IPS-20b (cell line): Measurements from ENCODE around the gene MUC20.
"Not testable (repeated sequence)": the region's sequence is repeated elsewhere in the genome, so short reads cannot be mapped to it uniquely, and the experiment has no call there.

ENCODE experiments used
- H3K27ac ChIP-seq: one replicate; pipeline ENCODE4 v1.5.1; 2013; ENCODE audit warnings: low read length
- H3K27me3 ChIP-seq: 2 replicates; pipeline ENCODE4 v1.6.1; 2013; ENCODE audit warnings: mild to moderate bottlenecking, low read length, inconsistent platforms; ENCODE audit not compliant: insufficient read depth
- H3K36me3 ChIP-seq: 2 replicates; pipeline ENCODE4 v1.6.1; 2013; ENCODE audit warnings: low read depth, mild to moderate bottlenecking, inconsistent platforms, low read length, moderate library complexity; ENCODE audit not compliant: insufficient read depth
- H3K4me1 ChIP-seq: 2 replicates; pipeline ENCODE4 v1.6.1; 2013; ENCODE audit warnings: mild to moderate bottlenecking, control low read depth, inconsistent platforms, low read length, moderate library complexity; ENCODE audit not compliant: insufficient read depth
- H3K4me3 ChIP-seq: 2 replicates; pipeline ENCODE4 v1.5.1; 2013; ENCODE audit warnings: mild to moderate bottlenecking, low read length, inconsistent platforms
- H3K9ac ChIP-seq: 2 replicates; pipeline ENCODE4 v1.6.1; 2013; ENCODE audit warnings: low read depth, mild to moderate bottlenecking, inconsistent platforms, low read length, moderate library complexity
- H3K9me3 ChIP-seq: 2 replicates; pipeline ENCODE4 v1.6.1; 2013; ENCODE audit warnings: mild to moderate bottlenecking, low read depth, low read length, inconsistent platforms; ENCODE audit not compliant: insufficient read depth

The MUC20 gene

GRCh38 chr3:195687209-195687760, 33.5 kb upstream of the MUC20 start:
- H3K27ac ChIP-seq, H3K9ac ChIP-seq, H3K4me1 ChIP-seq, H3K9me3 ChIP-seq, H3K27me3 ChIP-seq, H3K4me3 ChIP-seq: not testable (repeated sequence)
- peaks cover 38% of the 10 kb centered on the region for H3K36me3 ChIP-seq

- H3K27ac ChIP-seq, H3K27me3 ChIP-seq, H3K9ac ChIP-seq, H3K4me3 ChIP-seq, H3K9me3 ChIP-seq, H3K4me1 ChIP-seq: not testable (repeated sequence)
- H3K36me3 ChIP-seq: peaks cover 40% of the 10 kb centered on the region
These were observed 32.2 kb upstream of the MUC20 start for GRCh38 chr3:195688471-195689183.

- H3K27me3 ChIP-seq, H3K27ac ChIP-seq, H3K4me1 ChIP-seq, H3K4me3 ChIP-seq, H3K9me3 ChIP-seq, H3K9ac ChIP-seq: not testable (repeated sequence)
- H3K36me3 ChIP-seq: peaks cover 32% of the 10 kb centered on the region
These were observed 31.4 kb upstream of the MUC20 start for GRCh38 chr3:195689184-195690070.

- Histone ChIP-seq H3K27me3 (no peaks in the 10 kb centered on the region), H3K9me3 (no peaks in the 10 kb centered on the region), H3K36me3 (peaks cover 28% of the 10 kb centered on the region), H3K4me3 (no peak overlapping the region), H3K27ac (no peak overlapping the region), H3K9ac (no peak overlapping the region), H3K4me1 (no peaks in the 10 kb centered on the region)
These were observed 29.8 kb upstream of the MUC20 start for GRCh38 chr3:195690951-195691350.

- not testable (repeated sequence) for H3K9ac ChIP-seq, H3K4me3 ChIP-seq, H3K27me3 ChIP-seq, H3K27ac ChIP-seq, H3K4me1 ChIP-seq, H3K9me3 ChIP-seq
- H3K36me3 ChIP-seq: peaks cover 21% of the 10 kb centered on the region
These were observed 29.0 kb upstream of the MUC20 start for GRCh38 chr3:195691596-195692353.

GRCh38 chr3:195692354-195692685, 28.5 kb upstream of the MUC20 start:
- Histone ChIP-seq H3K9ac (no peak overlapping the region), H3K36me3 (peaks cover 21% of the 10 kb centered on the region), H3K4me1 (no peaks in the 10 kb centered on the region), H3K4me3 (no peak overlapping the region), H3K27ac (no peak overlapping the region), H3K27me3 (no peaks in the 10 kb centered on the region), H3K9me3 (no peaks in the 10 kb centered on the region)

GRCh38 chr3:195692781-195693427, 27.9 kb upstream of the MUC20 start:
- Histone ChIP-seq H3K4me1 (peaks cover 3% of the 10 kb centered on the region; the same call in 1 of the 2 replicates), H3K9ac (no peak overlapping the region)

GRCh38 chr3:195693428-195694216, 27.2 kb upstream of the MUC20 start:
- Histone ChIP-seq H3K4me1 (peaks cover 11% of the 10 kb centered on the region), H3K4me3 (no peak overlapping the region), H3K36me3 (peaks cover 21% of the 10 kb centered on the region), H3K27me3 (no peaks in the 10 kb centered on the region), H3K27ac (no peak overlapping the region), H3K9me3 (no peaks in the 10 kb centered on the region), H3K9ac (no peak overlapping the region)

More at GRCh38 chr3:195692781-195693427, 27.9 kb upstream of the MUC20 start:
- Histone ChIP-seq H3K4me3 (no peak overlapping the region), H3K9me3 (no peaks in the 10 kb centered on the region), H3K27me3 (no peaks in the 10 kb centered on the region), H3K36me3 (peaks cover 21% of the 10 kb centered on the region), H3K27ac (no peak overlapping the region)

- not testable (repeated sequence) for H3K27ac ChIP-seq, H3K4me3 ChIP-seq, H3K9me3 ChIP-seq, H3K9ac ChIP-seq, H3K27me3 ChIP-seq
- Histone ChIP-seq H3K36me3 (peaks cover 13% of the 10 kb centered on the region), H3K4me1 (peaks cover 14% of the 10 kb centered on the region)
These were observed 26.3 kb upstream of the MUC20 start for GRCh38 chr3:195694217-195695076.

GRCh38 chr3:195696632-195697278, 24.0 kb upstream of the MUC20 start:
- Histone ChIP-seq H3K9ac (no peak overlapping the region), H3K4me1 (peaks cover 14% of the 10 kb centered on the region), H3K27me3 (no peaks in the 10 kb centered on the region), H3K4me3 (no peak overlapping the region), H3K27ac (no peak overlapping the region), H3K36me3 (peaks cover 11% of the 10 kb centered on the region), H3K9me3 (no peaks in the 10 kb centered on the region)
